Upper lobe of left lung (tissue), 4 donors: ENCODE data around the gene ZSCAN1.

ENCODE experiments used
- EP300 ChIP-seq, 4 donors: sonication (generic); formaldehyde crosslinking; IDR thresholded peaks; one replicate each; pipeline ENCODE4 v1.5.1; 2017; ENCODE audit warnings: antibody characterized with exemption in 4 of 4, control low read depth in 2 of 4
- POLR2A ChIP-seq, 4 donors: fragments of 450-650 bp; IDR thresholded peaks; one replicate each; pipeline ENCODE4 v1.5.1; 2016 to 2017; ENCODE audit warnings: antibody characterized with exemption in 4 of 4, mild to moderate bottlenecking in 2 of 4
- POLR2AphosphoS5 ChIP-seq, 2 donors: sonication (generic); formaldehyde crosslinking; IDR thresholded peaks; one replicate each; pipeline ENCODE4 v1.5.1; 2017; ENCODE audit warnings: antibody characterized with exemption in 2 of 2
- TF ChIP-seq, protein P1 (sequence below), 6 experiments: fragments of 450-650 bp in 4 of 6; fragments of 200-600 bp in 2 of 6; sonication (generic) in 2 of 6; IDR thresholded peaks; one replicate each; pipeline ENCODE4 v1.5.1; 2016 to 2019; ENCODE audit warnings: antibody characterized with exemption in 6 of 6

DNA sequence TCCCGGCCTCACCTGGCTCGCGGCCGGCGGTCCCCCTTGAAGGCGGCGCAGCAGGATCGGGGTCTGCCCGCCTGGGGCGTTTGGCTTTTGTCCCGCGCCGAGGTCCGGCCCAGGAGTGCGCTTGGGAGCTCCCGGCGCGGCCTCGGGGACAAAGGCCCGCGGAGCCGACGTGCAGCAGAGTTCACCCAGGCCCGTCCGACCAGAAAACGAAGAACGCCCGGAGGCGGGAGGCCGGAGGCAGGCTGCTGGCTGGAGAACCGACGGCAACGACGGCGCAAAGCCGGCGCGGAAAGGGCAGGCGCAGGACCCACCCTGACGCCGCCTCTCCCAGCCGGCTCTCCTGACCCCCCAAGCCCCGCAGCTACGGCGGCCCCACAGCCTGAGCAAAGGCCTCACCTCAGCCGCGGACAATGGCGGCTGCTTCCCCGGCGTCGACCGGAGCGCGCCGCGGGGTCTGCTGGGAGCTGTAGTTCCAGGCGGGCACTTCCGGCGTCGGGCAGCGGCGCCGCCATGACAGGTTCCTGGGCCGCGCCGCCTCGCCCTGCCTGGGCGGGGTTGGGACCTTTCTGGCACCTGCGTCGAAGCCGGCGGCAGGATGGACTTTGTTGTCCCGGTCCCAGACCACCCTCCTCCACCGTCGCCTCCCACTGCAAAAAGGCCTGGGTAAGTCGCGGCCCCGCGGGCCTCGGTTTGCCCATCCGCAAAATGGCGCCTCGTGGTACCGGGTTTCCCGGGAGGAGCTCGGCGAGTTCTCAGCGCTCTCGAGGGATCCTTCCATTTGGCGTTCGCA lies 31.2 kb upstream of the ZSCAN1 start, which contains the start of gene ZNF606:
- TF ChIP-seq, protein P1, sequence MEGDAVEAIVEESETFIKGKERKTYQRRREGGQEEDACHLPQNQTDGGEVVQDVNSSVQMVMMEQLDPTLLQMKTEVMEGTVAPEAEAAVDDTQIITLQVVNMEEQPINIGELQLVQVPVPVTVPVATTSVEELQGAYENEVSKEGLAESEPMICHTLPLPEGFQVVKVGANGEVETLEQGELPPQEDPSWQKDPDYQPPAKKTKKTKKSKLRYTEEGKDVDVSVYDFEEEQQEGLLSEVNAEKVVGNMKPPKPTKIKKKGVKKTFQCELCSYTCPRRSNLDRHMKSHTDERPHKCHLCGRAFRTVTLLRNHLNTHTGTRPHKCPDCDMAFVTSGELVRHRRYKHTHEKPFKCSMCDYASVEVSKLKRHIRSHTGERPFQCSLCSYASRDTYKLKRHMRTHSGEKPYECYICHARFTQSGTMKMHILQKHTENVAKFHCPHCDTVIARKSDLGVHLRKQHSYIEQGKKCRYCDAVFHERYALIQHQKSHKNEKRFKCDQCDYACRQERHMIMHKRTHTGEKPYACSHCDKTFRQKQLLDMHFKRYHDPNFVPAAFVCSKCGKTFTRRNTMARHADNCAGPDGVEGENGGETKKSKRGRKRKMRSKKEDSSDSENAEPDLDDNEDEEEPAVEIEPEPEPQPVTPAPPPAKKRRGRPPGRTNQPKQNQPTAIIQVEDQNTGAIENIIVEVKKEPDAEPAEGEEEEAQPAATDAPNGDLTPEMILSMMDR (IDR thresholded peaks at IDR 0.05), result peak in 2 of 6 experiments; percentile 12 to 29
- TF ChIP-seq POLR2A (IDR thresholded peaks at IDR 0.05), result peak; percentile 19 to 87 (median 65)
- no peak for TF ChIP-seq EP300 (IDR thresholded peaks at IDR 0.05)
- peak; percentile 91 to 92 for TF ChIP-seq POLR2AphosphoS5 (IDR thresholded peaks at IDR 0.05)
